ENCODE data around the gene ARSG.
A peak's percentile ranks its signal among the peaks of the same experiment; 100 is the strongest.
"Not testable (repeated sequence)": the region's sequence is repeated elsewhere in the genome, so short reads cannot be mapped to it uniquely, and the experiment has no call there.

Gene ARSG

GRCh38 chr17:68399638-68400403, 108.5 kb downstream of the ARSG start:
- no peak for DNase-seq

- DNase-seq = no peak
These were observed 109.1 kb downstream of the ARSG start for GRCh38 chr17:68400404-68400735.

GRCh38 chr17:68401288-68401687, 110.0 kb downstream of the ARSG start:
- DNase-seq = no peak

- DNase-seq = no peak
These were observed 111.8 kb downstream of the ARSG start for GRCh38 chr17:68403122-68403521.

GRCh38 chr17:68403837-68404236, 112.5 kb downstream of the ARSG start:
- not testable (repeated sequence) for DNase-seq

GRCh38 chr17:68407656-68408055, 116.4 kb downstream of the ARSG start:
- not testable (repeated sequence) for DNase-seq

- DNase-seq = peak; percentile 69 to 70
These were observed 122.6 kb downstream of the ARSG start for GRCh38 chr17:68413597-68414560.

- peak in 1 of 2 donors; percentile 28 for DNase-seq
These were observed 123.6 kb downstream of the ARSG start for GRCh38 chr17:68414901-68415300.

- no peak for DNase-seq
These were observed 126.0 kb downstream of the ARSG start for GRCh38 chr17:68417317-68417716.

GRCh38 chr17:68418876-68419275, 127.6 kb downstream of the ARSG start:
- no peak for DNase-seq

GRCh38 chr17:68420065-68420464, 128.8 kb downstream of the ARSG start:
- DNase-seq = no peak

GRCh38 chr17:68421486-68421885, 130.2 kb downstream of the ARSG start:
- no peak for DNase-seq

GRCh38 chr17:68422821-68423220, 131.5 kb downstream of the ARSG start:
- no peak for DNase-seq

GRCh38 chr17:68423251-68423650, 132.0 kb downstream of the ARSG start:
- DNase-seq = no peak

- DNase-seq = no peak
These were observed 132.9 kb downstream of the ARSG start for GRCh38 chr17:68424203-68424602.

GRCh38 chr17:68424861-68425260, 133.6 kb downstream of the ARSG start:
- DNase-seq = no peak

- no peak for DNase-seq
These were observed 134.7 kb downstream of the ARSG start for GRCh38 chr17:68425979-68426378.

- DNase-seq = no peak
These were observed 136.3 kb downstream of the ARSG start for GRCh38 chr17:68427575-68427974.

- no peak for DNase-seq
These were observed 137.3 kb downstream of the ARSG start for GRCh38 chr17:68428498-68429172.

GRCh38 chr17:68429881-68430280, 138.6 kb downstream of the ARSG start:
- DNase-seq = no peak

- DNase-seq = no peak
These were observed 139.8 kb downstream of the ARSG start for GRCh38 chr17:68431045-68431608.

- peak; percentile 36 to 60 for DNase-seq
These were observed 140.4 kb downstream of the ARSG start for GRCh38 chr17:68431661-68432071.
